CD4-positive, alpha-beta T cell treated with Interleukin-17A for 1 hour (primary cell): Measurements from ENCODE around the gene ENTPD5.
A peak's percentile ranks its signal among the peaks of the same experiment; 100 is the strongest.
"Not testable (repeated sequence)": the region's sequence is repeated elsewhere in the genome, so short reads cannot be mapped to it uniquely, and the experiment has no call there.

Experiments
- DNase-seq: peaks from one replicate; pipeline ENCODE4 v3.0.0-alpha.2; 2020

ENTPD5 gene

GRCh38 chr14:74005664-74006063, 13.4 kb downstream of the ENTPD5 start:
- DNase-seq: not testable (repeated sequence)

- DNase-seq: no peak
These were observed 20.4 kb downstream of the ENTPD5 start for GRCh38 chr14:73998726-73999125.

GRCh38 chr14:73997944-73998447, 21.1 kb downstream of the ENTPD5 start:
- no peak for DNase-seq

- DNase-seq: no peak
These were observed 21.8 kb downstream of the ENTPD5 start for GRCh38 chr14:73997108-73997943.

GRCh38 chr14:73996731-73997107, 22.4 kb downstream of the ENTPD5 start:
- no peak for DNase-seq

GRCh38 chr14:73995977-73996378, 23.1 kb downstream of the ENTPD5 start:
- DNase-seq: no peak

- DNase-seq: not testable (repeated sequence)
These were observed 24.2 kb downstream of the ENTPD5 start for GRCh38 chr14:73994926-73995325.

- DNase-seq: no peak
These were observed 28.0 kb downstream of the ENTPD5 start for GRCh38 chr14:73991092-73991491.

GRCh38 chr14:73988656-73989055, 30.4 kb downstream of the ENTPD5 start:
- DNase-seq: not testable (repeated sequence)

GRCh38 chr14:73988065-73988464, 31.0 kb downstream of the ENTPD5 start:
- no peak for DNase-seq

GRCh38 chr14:73977896-73978295, 41.2 kb downstream of the ENTPD5 start:
- no peak for DNase-seq

- DNase-seq: no peak
These were observed 43.0 kb downstream of the ENTPD5 start for GRCh38 chr14:73976125-73976524.

GRCh38 chr14:73973497-73973896, 45.6 kb downstream of the ENTPD5 start:
- no peak for DNase-seq

- DNase-seq: no peak
These were observed 50.2 kb downstream of the ENTPD5 start for GRCh38 chr14:73968885-73969284.

GRCh38 chr14:73965216-73965615, 53.9 kb downstream of the ENTPD5 start:
- DNase-seq: no peak

GRCh38 chr14:73961192-73961591, 57.9 kb downstream of the ENTPD5 start:
- no peak for DNase-seq

- DNase-seq: no peak
These were observed 60.5 kb downstream of the ENTPD5 start for GRCh38 chr14:73958591-73958990.

- DNase-seq: no peak
These were observed 63.4 kb downstream of the ENTPD5 start for GRCh38 chr14:73955674-73956073.

- DNase-seq: no peak
These were observed 65.4 kb downstream of the ENTPD5 start for GRCh38 chr14:73953731-73954130.

- DNase-seq: peak; percentile 95
These were observed 69.0 kb downstream of the ENTPD5 start, which contains the start of the genes COQ6 and FAM161B for GRCh38 chr14:73949752-73950734. Gene COQ6, plus strand, starts transcription at chr14:73950302. Its CDS starts 31 bp downstream, at chr14:73950333. Gene FAM161B, minus strand, starts transcription at chr14:73950094. Its CDS starts 68 bp downstream, at chr14:73950026.

GRCh38 chr14:73945159-73945670, 73.9 kb downstream of the ENTPD5 start:
- DNase-seq: no peak

GRCh38 chr14:73944432-73945158, 74.5 kb downstream of the ENTPD5 start:
- no peak for DNase-seq
